ENCODE data around the gene MT1HL1. TPM values are rescaled to one million over a fixed set of nuclear protein-coding genes. Genes with fewer than 3 reads are reported as not detected.

Gene MT1HL1
- total and polyA plus RNA-seq, 2 experiments from 2014 or later, result not detected

DNA sequence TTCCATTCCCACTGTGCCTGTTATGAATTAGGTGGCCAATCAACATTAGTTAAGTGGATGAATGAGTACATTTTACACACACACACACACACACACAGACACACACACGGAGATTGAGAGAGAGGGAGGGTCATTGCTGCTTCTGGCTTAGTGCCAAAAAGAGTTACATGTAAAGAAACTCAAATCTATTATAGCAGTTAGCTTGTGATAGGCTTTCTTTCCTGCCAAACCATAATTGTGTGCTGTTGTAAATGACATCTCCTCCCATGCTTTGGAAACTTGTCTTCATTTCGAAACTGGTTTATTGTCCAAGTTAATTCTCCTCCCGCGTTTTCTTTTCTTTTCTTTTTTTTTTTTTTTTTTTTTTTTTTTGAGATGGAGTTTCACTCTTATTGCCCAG is 1.4 kb upstream of the MT1HL1 start:
- Histone ChIP-seq H3K9me2 (replicated peaks; ENCODE audit: insufficient read depth) (no peaks in the 10 kb centered on the region), H3K4me2 (no peak overlapping the region), H3K36me3 (replicated peaks; ENCODE audit: insufficient read depth, low read depth) (no peaks in the 10 kb centered on the region), H3K4me3 (no peak overlapping the region), H3K79me2 (no peaks in the 10 kb centered on the region), H3K4me1 (ENCODE audit: insufficient read depth) (no peaks in the 10 kb centered on the region), H3K27ac (no peak overlapping the region), H4K20me1 (ENCODE audit: insufficient read depth, poor library complexity, severe bottlenecking) (no peaks in the 10 kb centered on the region), H2AFZ (no peak overlapping the region), H3K27me3 (no peaks in the 10 kb centered on the region), H3K9me3 (ENCODE audit: low read depth) (no peaks in the 10 kb centered on the region)
- DNase-seq (ENCODE audit: low spot score), result no peak
- WGBS (ENCODE audit: low lambda C conversion rate, missing lambda C conversion rate), result 50% methylated on average over 4 of the region's 4 CpGs
- TF ChIP-seq EZH2phosphoT487 (IDR thresholded peaks at IDR 0.05; ENCODE audit: low read depth, severe bottlenecking, unreplicated experiment), result no peak
- TF ChIP-seq, protein P1, sequence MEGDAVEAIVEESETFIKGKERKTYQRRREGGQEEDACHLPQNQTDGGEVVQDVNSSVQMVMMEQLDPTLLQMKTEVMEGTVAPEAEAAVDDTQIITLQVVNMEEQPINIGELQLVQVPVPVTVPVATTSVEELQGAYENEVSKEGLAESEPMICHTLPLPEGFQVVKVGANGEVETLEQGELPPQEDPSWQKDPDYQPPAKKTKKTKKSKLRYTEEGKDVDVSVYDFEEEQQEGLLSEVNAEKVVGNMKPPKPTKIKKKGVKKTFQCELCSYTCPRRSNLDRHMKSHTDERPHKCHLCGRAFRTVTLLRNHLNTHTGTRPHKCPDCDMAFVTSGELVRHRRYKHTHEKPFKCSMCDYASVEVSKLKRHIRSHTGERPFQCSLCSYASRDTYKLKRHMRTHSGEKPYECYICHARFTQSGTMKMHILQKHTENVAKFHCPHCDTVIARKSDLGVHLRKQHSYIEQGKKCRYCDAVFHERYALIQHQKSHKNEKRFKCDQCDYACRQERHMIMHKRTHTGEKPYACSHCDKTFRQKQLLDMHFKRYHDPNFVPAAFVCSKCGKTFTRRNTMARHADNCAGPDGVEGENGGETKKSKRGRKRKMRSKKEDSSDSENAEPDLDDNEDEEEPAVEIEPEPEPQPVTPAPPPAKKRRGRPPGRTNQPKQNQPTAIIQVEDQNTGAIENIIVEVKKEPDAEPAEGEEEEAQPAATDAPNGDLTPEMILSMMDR (IDR thresholded peaks at IDR 0.05; ENCODE audit: poor library complexity), result no peak
- no peak for TF ChIP-seq EZH2 (IDR thresholded peaks at IDR 0.05; ENCODE audit: borderline replicate concordance)

DNA sequence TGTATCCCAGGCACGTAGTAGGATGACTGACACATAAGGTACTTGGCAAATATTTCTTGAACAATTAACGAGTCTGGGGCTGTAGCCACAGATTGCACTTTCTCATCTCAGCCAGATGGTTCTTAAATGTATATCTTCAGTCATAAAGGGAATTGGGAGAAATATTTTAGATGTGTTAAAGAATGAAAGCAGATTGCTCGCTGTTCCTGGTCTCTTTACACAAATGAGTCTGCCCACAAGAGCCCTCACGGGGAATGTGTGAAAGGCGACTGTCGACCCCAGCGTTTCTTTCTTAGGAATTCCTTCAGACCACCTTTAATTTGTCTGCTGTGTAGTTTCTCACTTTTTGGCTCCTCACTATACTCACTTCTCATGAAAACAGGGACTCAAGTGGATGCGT is 725 bp downstream of the MT1HL1 start:
- TF ChIP-seq EZH2 (IDR thresholded peaks at IDR 0.05; ENCODE audit: borderline replicate concordance) (no peak), EZH2phosphoT487 (IDR thresholded peaks at IDR 0.05; ENCODE audit: low read depth, severe bottlenecking, unreplicated experiment) (no peak)
- TF ChIP-seq, protein P1 (IDR thresholded peaks at IDR 0.05; ENCODE audit: poor library complexity), result no peak
- Histone ChIP-seq H3K4me3 (no peak overlapping the region), H3K79me2 (no peaks in the 10 kb centered on the region), H4K20me1 (ENCODE audit: insufficient read depth, poor library complexity, severe bottlenecking) (no peaks in the 10 kb centered on the region), H2AFZ (no peak overlapping the region), H3K9me3 (ENCODE audit: low read depth) (no peaks in the 10 kb centered on the region), H3K27ac (no peak overlapping the region), H3K4me1 (ENCODE audit: insufficient read depth) (no peaks in the 10 kb centered on the region), H3K4me2 (no peak overlapping the region), H3K9me2 (replicated peaks; ENCODE audit: insufficient read depth) (no peaks in the 10 kb centered on the region), H3K27me3 (no peaks in the 10 kb centered on the region), H3K36me3 (replicated peaks; ENCODE audit: insufficient read depth, low read depth) (no peaks in the 10 kb centered on the region)
- no peak for DNase-seq (ENCODE audit: low spot score)
- 81% methylated on average over 8 of the region's 8 CpGs for WGBS (ENCODE audit: low lambda C conversion rate, missing lambda C conversion rate)

DNA sequence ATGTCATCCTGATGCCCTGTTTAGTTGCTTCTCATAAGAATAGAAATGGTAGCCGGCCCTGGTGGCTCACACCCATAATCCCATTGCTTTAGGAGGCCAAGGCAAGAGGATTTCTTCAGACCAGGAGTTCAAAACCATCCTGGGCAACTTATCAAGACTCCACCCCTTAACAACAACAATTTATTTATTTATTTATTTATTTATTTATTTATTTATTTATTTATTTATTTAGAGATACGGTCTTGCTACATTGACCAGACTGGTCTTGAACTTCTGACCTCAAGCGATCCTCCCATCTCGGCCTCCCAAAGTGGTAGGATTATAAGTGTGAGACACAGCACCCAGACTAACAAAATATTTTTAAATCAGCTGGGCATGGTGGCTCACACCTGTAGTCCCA is 4.0 kb downstream of the MT1HL1 start:
- H3K79me2 ChIP-seq, result no peaks in the 10 kb centered on the region
- DNase-seq (ENCODE audit: low spot score), result no peak
- WGBS (ENCODE audit: low lambda C conversion rate, missing lambda C conversion rate), result 93% methylated on average over 4 of the region's 4 CpGs
- H3K9me2 ChIP-seq (replicated peaks; ENCODE audit: insufficient read depth), result no peaks in the 10 kb centered on the region
- no peaks in the 10 kb centered on the region for H4K20me1 ChIP-seq (ENCODE audit: insufficient read depth, poor library complexity, severe bottlenecking)
- no peak overlapping the region for H3K4me3 ChIP-seq
- no peak overlapping the region for H3K4me2 ChIP-seq
- H3K9me3 ChIP-seq (ENCODE audit: low read depth), result no peaks in the 10 kb centered on the region
- H3K36me3 ChIP-seq (replicated peaks; ENCODE audit: insufficient read depth, low read depth), result no peaks in the 10 kb centered on the region
- no peak overlapping the region for H3K27ac ChIP-seq
- TF ChIP-seq EZH2phosphoT487 (IDR thresholded peaks at IDR 0.05; ENCODE audit: low read depth, severe bottlenecking, unreplicated experiment), result no peak
- TF ChIP-seq, protein P1 (IDR thresholded peaks at IDR 0.05; ENCODE audit: poor library complexity), result no peak
- no peak for TF ChIP-seq EZH2 (IDR thresholded peaks at IDR 0.05; ENCODE audit: borderline replicate concordance)
- no peaks in the 10 kb centered on the region for H3K27me3 ChIP-seq
- no peaks in the 10 kb centered on the region for H3K4me1 ChIP-seq (ENCODE audit: insufficient read depth)
- H2AFZ ChIP-seq, result no peak overlapping the region

DNA sequence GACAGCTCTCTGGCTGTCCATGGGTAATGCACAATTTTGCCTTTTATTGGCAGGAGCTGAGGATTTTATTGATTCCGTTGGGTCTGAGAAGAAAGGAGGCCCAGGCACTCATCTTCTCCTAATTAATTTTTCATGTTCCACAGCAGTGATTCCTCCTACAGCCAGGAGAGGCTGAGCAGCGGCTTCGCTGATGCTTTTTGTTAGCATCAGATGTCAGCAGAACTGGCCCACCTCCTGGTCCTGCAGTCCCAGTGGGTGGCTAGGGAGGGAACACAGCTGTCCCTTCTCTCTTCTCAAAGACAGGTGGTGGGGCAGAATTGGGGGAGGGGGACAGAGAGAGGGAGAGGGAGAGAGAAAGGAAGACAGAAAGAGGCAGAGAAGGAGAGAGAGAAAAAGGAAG is 5.7 kb downstream of the MT1HL1 start:
- H2AFZ ChIP-seq, result no peak overlapping the region
- H3K79me2 ChIP-seq, result no peaks in the 10 kb centered on the region
- H3K27me3 ChIP-seq, result no peaks in the 10 kb centered on the region
- 58% methylated on average over 3 of the region's 3 CpGs for WGBS (ENCODE audit: low lambda C conversion rate, missing lambda C conversion rate)
- H3K9me2 ChIP-seq (replicated peaks; ENCODE audit: insufficient read depth), result no peaks in the 10 kb centered on the region
- H4K20me1 ChIP-seq (ENCODE audit: insufficient read depth, poor library complexity, severe bottlenecking), result no peaks in the 10 kb centered on the region
- no peaks in the 10 kb centered on the region for H3K9me3 ChIP-seq (ENCODE audit: low read depth)
- no peaks in the 10 kb centered on the region for H3K36me3 ChIP-seq (replicated peaks; ENCODE audit: insufficient read depth, low read depth)
- no peak overlapping the region for H3K27ac ChIP-seq
- TF ChIP-seq EZH2 (IDR thresholded peaks at IDR 0.05; ENCODE audit: borderline replicate concordance) (no peak), EZH2phosphoT487 (IDR thresholded peaks at IDR 0.05; ENCODE audit: low read depth, severe bottlenecking, unreplicated experiment) (no peak)
- TF ChIP-seq, protein P1 (IDR thresholded peaks at IDR 0.05; ENCODE audit: poor library complexity), result no peak
- no peak for DNase-seq (ENCODE audit: low spot score)
- no peak overlapping the region for H3K4me2 ChIP-seq
- no peak overlapping the region for H3K4me3 ChIP-seq
- H3K4me1 ChIP-seq (ENCODE audit: insufficient read depth), result no peaks in the 10 kb centered on the region
